SK-N-SH (cell line): ENCODE data around the gene BTF3L4. TPM values are rescaled to one million over a fixed set of nuclear protein-coding genes. Genes with fewer than 3 reads are reported as not detected.

Experiments
- CTCF ChIA-PET: fragments of 300-600, 350-600 bp; formaldehyde crosslinking; extraction: SDS; loops from one replicate; lab custom pipeline; 2021; lab: Yijun Ruan, JAX
- POLR2A ChIA-PET: fragments of 350-600 bp; sonication (Branson Sonifier 250); formaldehyde crosslinking; extraction: SDS; loops from one replicate; lab custom pipeline; 2020; ENCODE audit warnings: antibody characterized with exemption, inconsistent platforms; lab: Yijun Ruan, JAX
- DNase-seq: peaks from one replicate; pipeline ENCODE4 v3.0.0; 2012
- H2AFZ ChIP-seq: fragments of 200-600 bp; sonication (generic); 2 replicates; pipeline ENCODE4 v1.8.1; 2016; ENCODE audit warnings: antibody characterized with exemption, mild to moderate bottlenecking, low read depth
- H3F3A ChIP-seq: fragments of 200-600 bp; sonication (generic); replicated peaks from 2 replicates; pipeline ENCODE3; 2016; ENCODE audit warnings: antibody characterized with exemption, mild to moderate bottlenecking; ENCODE audit not compliant: insufficient read depth
- H3K27ac ChIP-seq, 2 experiments: fragments of 200-500 bp in 1 of 2; fragments of 200-600 bp in 1 of 2; sonication (Bioruptor generic) in 1 of 2; sonication (generic), shearing (Covaris generic) in 1 of 2; 2 replicates each; pipeline versions ENCODE4 v1.5.1 to v1.6.1; 2014 to 2016; ENCODE audit warnings: low read depth in 2 of 2, inconsistent platforms in 1 of 2, low read length in 1 of 2, mild to moderate bottlenecking in 1 of 2, mixed read lengths in 1 of 2
- H3K27me3 ChIP-seq: fragments of 200-600 bp; sonication (generic), shearing (Covaris generic); 2 replicates; pipeline ENCODE4 v1.6.1; 2016; ENCODE audit warnings: mixed run types; ENCODE audit not compliant: insufficient read depth
- H3K36me3 ChIP-seq, 2 experiments: fragments of 200-500 bp in 1 of 2; fragments of 200-600 bp in 1 of 2; sonication (Bioruptor generic) in 1 of 2; sonication (generic) in 1 of 2; replicated peaks in 1 of 2; 2 replicates each; pipeline versions ENCODE3 to v1.5.1; 2014 to 2016; ENCODE audit warnings: low read length in 1 of 2, mild to moderate bottlenecking in 1 of 2; ENCODE audit not compliant: insufficient read depth in 2 of 2, control insufficient read depth in 1 of 2
- H3K4me1 ChIP-seq, 2 experiments: fragments of 200-500 bp in 1 of 2; fragments of 200-600 bp in 1 of 2; sonication (Bioruptor generic) in 1 of 2; sonication (generic), shearing (Covaris generic) in 1 of 2; 2 replicates each; pipeline versions ENCODE4 v1.5.1 to v1.6.1; 2014 to 2016; ENCODE audit warnings: low read depth in 1 of 2, low read length in 1 of 2, mixed run types in 1 of 2; ENCODE audit not compliant: insufficient read depth in 2 of 2, control insufficient read depth in 1 of 2
- H3K4me2 ChIP-seq: fragments of 200-600 bp; sonication (generic), shearing (Covaris generic); 2 replicates; pipeline ENCODE4 v1.6.1; 2017; ENCODE audit warnings: mixed run types
- H3K4me3 ChIP-seq, 2 experiments: fragments of 200-500 bp in 1 of 2; fragments of 200-600 bp in 1 of 2; sonication (Bioruptor generic) in 1 of 2; sonication (generic), shearing (Covaris generic) in 1 of 2; 2 replicates each; pipeline versions ENCODE4 v1.5.1 to v1.8.1; 2014 to 2016; ENCODE audit warnings: low read depth in 2 of 2, inconsistent platforms in 1 of 2, low read length in 1 of 2, mild to moderate bottlenecking in 1 of 2, mixed read lengths in 1 of 2, moderate library complexity in 1 of 2
- H3K79me2 ChIP-seq: fragments of 200-600 bp; sonication (generic); 2 replicates; pipeline ENCODE4 v1.8.1; 2017; ENCODE audit warnings: mild to moderate bottlenecking; ENCODE audit not compliant: insufficient read depth
- H3K9ac ChIP-seq: fragments of 200-600 bp; sonication (generic); 2 replicates; pipeline ENCODE4 v1.6.1; 2017; ENCODE audit warnings: mixed run types
- H3K9me2 ChIP-seq: fragments of 200-600 bp; sonication (generic); 2 replicates; pipeline ENCODE4 v1.6.1; 2017; ENCODE audit warnings: mixed run types
- H3K9me3 ChIP-seq: fragments of 200-600 bp; sonication (generic); 2 replicates; pipeline ENCODE4 v1.6.1; 2017; ENCODE audit warnings: mixed run types, mild to moderate bottlenecking, moderate library complexity
- H4K20me1 ChIP-seq: fragments of 200-600 bp; sonication (generic); 2 replicates; pipeline ENCODE4 v1.6.1; 2017; ENCODE audit warnings: mild to moderate bottlenecking, mixed run types; ENCODE audit not compliant: insufficient read depth
- EZH2phosphoT487 ChIP-seq: fragments of 200-600 bp; sonication (generic); IDR thresholded peaks from 2 replicates; pipeline ENCODE4 v1.6.1; 2017; ENCODE audit warnings: low read depth, mixed run types, mild to moderate bottlenecking, antibody characterized with exemption, moderate library complexity, borderline replicate concordance
- FOSL2 ChIP-seq: IDR thresholded peaks from 2 replicates; pipeline ENCODE4 v1.4.0; 2012; ENCODE audit warnings: low read depth, mild to moderate bottlenecking, moderate library complexity, borderline replicate concordance
- JUND ChIP-seq: IDR thresholded peaks from 2 replicates; pipeline ENCODE4 v1.4.0; 2012
- MAX ChIP-seq: IDR thresholded peaks from 2 replicates; pipeline ENCODE4 v1.4.0; 2012; ENCODE audit warnings: low read depth
- TAF1 ChIP-seq: IDR thresholded peaks from 2 replicates; pipeline ENCODE4 v1.6.1; 2012; ENCODE audit warnings: low read depth, mild to moderate bottlenecking, low read length, moderate library complexity, borderline replicate concordance
- TEAD4 ChIP-seq: IDR thresholded peaks from 2 replicates; pipeline ENCODE4 v1.4.0; 2012; ENCODE audit warnings: mild to moderate bottlenecking, borderline replicate concordance; ENCODE audit not compliant: insufficient read depth
- USF1 ChIP-seq: IDR thresholded peaks from 2 replicates; pipeline ENCODE4 v1.4.0; 2012; ENCODE audit warnings: low read depth, borderline replicate concordance
- YY1 ChIP-seq: IDR thresholded peaks from 2 replicates; pipeline ENCODE4 v1.4.0; 2012; ENCODE audit warnings: low read depth, mild to moderate bottlenecking
- ZBTB33 ChIP-seq: IDR thresholded peaks from 2 replicates; pipeline ENCODE4 v1.4.0; 2012; ENCODE audit warnings: low read depth, borderline replicate concordance
- WGBS: methylation state at CpG from one replicate; pipeline ENCODE4 v1.1.6; 2017; ENCODE audit warnings: low lambda C conversion rate; 5-methylcytosine and 5-hydroxymethylcytosine counted together
- polyA plus RNA-seq, 3 experiments: library from polyadenylated mRNA; depleted of rRNA; stranded (reverse); fragments of >200 nt; gene quantifications; 2 replicates each; pipeline ENCODE4 v1.2.3, GENCODE V29; 2012
- TF ChIP-seq, protein P1 (sequence below): fragments of 150-350 bp; IDR thresholded peaks from 2 replicates; pipeline ENCODE4 v1.6.1; 2017; ENCODE audit warnings: antibody characterized with exemption, low read length, low read depth, borderline replicate concordance
- TF ChIP-seq, protein P2 (sequence below): fragments of 200-600 bp; sonication (generic); IDR thresholded peaks from 2 replicates; pipeline ENCODE4 v1.6.1; 2017; ENCODE audit warnings: antibody characterized with exemption, mild to moderate bottlenecking, moderate library complexity

Gene BTF3L4
- polyA plus RNA-seq, 1 of the 3 experiments (the other 2 are of a cell fraction) = 26.1 TPM

DNA sequence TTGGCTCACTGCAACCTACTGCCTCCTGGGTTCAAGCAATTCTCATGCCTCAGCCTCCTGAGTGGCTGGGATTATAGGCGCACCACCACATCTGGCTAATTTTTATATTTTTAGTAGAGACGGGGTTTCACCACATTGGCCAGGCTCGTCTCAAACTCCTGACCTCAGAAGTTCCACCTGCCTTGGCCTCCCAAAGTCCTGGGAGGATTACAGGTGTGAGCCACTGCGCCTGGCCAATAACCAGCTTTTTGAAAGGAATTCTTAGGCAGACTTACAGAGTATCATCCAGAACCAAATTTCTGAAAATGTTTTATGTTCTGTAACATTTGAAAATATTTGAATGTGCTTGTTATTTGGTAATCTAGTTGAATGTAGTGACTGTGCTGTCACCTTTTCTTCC, 14.6 kb downstream of the BTF3L4 start:
- H2AFZ ChIP-seq = no peak overlapping the region
- no peak for DNase-seq
- H3K9ac ChIP-seq = no peak overlapping the region
- POLR2A ChIA-PET = no interaction called here
- H3F3A ChIP-seq = peaks cover 15% of the 10 kb centered on the region
- CTCF ChIA-PET = interaction anchor here (3.0 kb wide), 1 partner anchor 15 kb away, joined by 9 read pairs; the partner anchor contains the start of genes BTF3L4 and TXNDC12
- H3K27ac ChIP-seq = no peak overlapping the region; a peak in 1 of 4 replicates
- peaks cover 19% of the 10 kb centered on the region; the same call in 1 of the 2 replicates for H4K20me1 ChIP-seq
- H3K79me2 ChIP-seq = peaks cover 79% of the 10 kb centered on the region
- no peaks in the 10 kb centered on the region for H3K27me3 ChIP-seq
- no peak for TF ChIP-seq TEAD4
- no peak for TF ChIP-seq FOSL2
- no peak for TF ChIP-seq YY1
- no peak for TF ChIP-seq ZBTB33
- no peak for TF ChIP-seq USF1
- TF ChIP-seq MAX = no peak
- TF ChIP-seq, protein P1, sequence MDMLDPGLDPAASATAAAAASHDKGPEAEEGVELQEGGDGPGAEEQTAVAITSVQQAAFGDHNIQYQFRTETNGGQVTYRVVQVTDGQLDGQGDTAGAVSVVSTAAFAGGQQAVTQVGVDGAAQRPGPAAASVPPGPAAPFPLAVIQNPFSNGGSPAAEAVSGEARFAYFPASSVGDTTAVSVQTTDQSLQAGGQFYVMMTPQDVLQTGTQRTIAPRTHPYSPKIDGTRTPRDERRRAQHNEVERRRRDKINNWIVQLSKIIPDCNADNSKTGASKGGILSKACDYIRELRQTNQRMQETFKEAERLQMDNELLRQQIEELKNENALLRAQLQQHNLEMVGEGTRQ = no peak
- H3K4me2 ChIP-seq = no peak overlapping the region
- H3K4me1 ChIP-seq = no peaks in the 10 kb centered on the region
- 100% methylated on average over 4 of the region's 4 CpGs for WGBS
- peaks cover 32 to 37% of the 10 kb centered on the region in 2 experiments for H3K36me3 ChIP-seq
- no peak overlapping the region for H3K4me3 ChIP-seq
- H3K9me2 ChIP-seq = no peaks in the 10 kb centered on the region
- no peaks in the 10 kb centered on the region for H3K9me3 ChIP-seq

DNA sequence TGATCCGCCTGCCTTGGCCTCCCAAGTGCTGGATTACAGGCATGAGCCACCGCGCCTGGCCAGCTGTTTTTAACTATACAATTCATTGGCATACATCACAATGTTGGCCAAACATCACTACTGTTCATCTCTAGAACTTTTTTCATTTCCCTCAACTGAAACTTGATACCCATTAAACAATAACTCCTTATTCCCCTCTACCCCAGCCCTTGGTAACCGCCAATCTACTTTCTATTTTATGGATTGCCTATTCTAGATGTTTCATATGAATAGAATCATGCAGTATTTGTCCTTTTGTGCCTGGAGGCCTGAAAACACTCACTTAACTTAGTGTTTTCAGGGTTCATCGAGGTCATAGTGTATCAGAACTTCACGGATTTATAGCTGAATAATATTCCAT, 16.2 kb downstream of the BTF3L4 start:
- H3K27me3 ChIP-seq = no peaks in the 10 kb centered on the region
- H4K20me1 ChIP-seq = peaks cover 14% of the 10 kb centered on the region; the same call in 1 of the 2 replicates
- H3K36me3 ChIP-seq = peaks cover 28 to 31% of the 10 kb centered on the region in 2 experiments
- no peak overlapping the region for H2AFZ ChIP-seq
- H3K9me3 ChIP-seq = no peaks in the 10 kb centered on the region
- H3F3A ChIP-seq = peaks cover 12% of the 10 kb centered on the region
- H3K79me2 ChIP-seq = peaks cover 86% of the 10 kb centered on the region
- H3K4me3 ChIP-seq = no peak overlapping the region
- POLR2A ChIA-PET = no interaction called here
- no peaks in the 10 kb centered on the region for H3K9me2 ChIP-seq
- no peaks in the 10 kb centered on the region for H3K4me1 ChIP-seq
- no peak for TF ChIP-seq YY1
- TF ChIP-seq EZH2phosphoT487 = no peak
- TF ChIP-seq, protein P1 = no peak
- no peak for TF ChIP-seq MAX
- TF ChIP-seq TAF1 = no peak
- no peak for TF ChIP-seq ZBTB33
- no peak for TF ChIP-seq JUND
- TF ChIP-seq USF1 = no peak
- TF ChIP-seq, protein P2, sequence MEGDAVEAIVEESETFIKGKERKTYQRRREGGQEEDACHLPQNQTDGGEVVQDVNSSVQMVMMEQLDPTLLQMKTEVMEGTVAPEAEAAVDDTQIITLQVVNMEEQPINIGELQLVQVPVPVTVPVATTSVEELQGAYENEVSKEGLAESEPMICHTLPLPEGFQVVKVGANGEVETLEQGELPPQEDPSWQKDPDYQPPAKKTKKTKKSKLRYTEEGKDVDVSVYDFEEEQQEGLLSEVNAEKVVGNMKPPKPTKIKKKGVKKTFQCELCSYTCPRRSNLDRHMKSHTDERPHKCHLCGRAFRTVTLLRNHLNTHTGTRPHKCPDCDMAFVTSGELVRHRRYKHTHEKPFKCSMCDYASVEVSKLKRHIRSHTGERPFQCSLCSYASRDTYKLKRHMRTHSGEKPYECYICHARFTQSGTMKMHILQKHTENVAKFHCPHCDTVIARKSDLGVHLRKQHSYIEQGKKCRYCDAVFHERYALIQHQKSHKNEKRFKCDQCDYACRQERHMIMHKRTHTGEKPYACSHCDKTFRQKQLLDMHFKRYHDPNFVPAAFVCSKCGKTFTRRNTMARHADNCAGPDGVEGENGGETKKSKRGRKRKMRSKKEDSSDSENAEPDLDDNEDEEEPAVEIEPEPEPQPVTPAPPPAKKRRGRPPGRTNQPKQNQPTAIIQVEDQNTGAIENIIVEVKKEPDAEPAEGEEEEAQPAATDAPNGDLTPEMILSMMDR = no peak
- CTCF ChIA-PET = interaction anchor here (1.1 to 3.0 kb wide), 2 partner anchors 10 to 16 kb away, joined by 3 to 9 read pairs; partner anchors contain the start of genes BTF3L4 and TXNDC12
- no peak overlapping the region for H3K9ac ChIP-seq
- no peak overlapping the region for H3K4me2 ChIP-seq
- WGBS = 83% methylated on average over 6 of the region's 6 CpGs
- no peak for DNase-seq
- no peak overlapping the region for H3K27ac ChIP-seq
